WTC11 (cell line): ENCODE data around the gene FGD3. TPM values are rescaled to one million over a fixed set of nuclear protein-coding genes. Genes with fewer than 3 reads are reported as not detected.

Experiments used
- ATAC-seq: fragments of 200-7000 bp; cut with Tn5 transposase; 2 replicates; pipeline ENCODE4 v1.10.0; 2021; ENCODE audit warnings: mild to moderate bottlenecking, moderate library complexity
- CTCF ChIA-PET: fragments of 300-600 bp; sonication (Branson Sonifier 250); formaldehyde crosslinking; loops from one replicate; lab custom pipeline; 2021; ENCODE audit warnings: antibody characterized with exemption; lab: Charles Lee
- POLR2A ChIA-PET: fragments of 350-600 bp; sonication (Branson Sonifier 250); formaldehyde crosslinking; loops from one replicate; lab custom pipeline; 2021; ENCODE audit warnings: antibody characterized with exemption; lab: Charles Lee
- DNase-seq: peaks from one replicate; pipeline ENCODE4 v3.0.0; 2021; ENCODE audit warnings: low spot score
- H3K27ac Mint-ChIP-seq: 2 replicates; pipeline ENCODE4 v1.8.0; 2021; ENCODE audit warnings: mixed read lengths
- H3K27me3 Mint-ChIP-seq: 2 replicates; pipeline ENCODE4 v1.8.0; 2021; ENCODE audit warnings: low read depth, mild to moderate bottlenecking, moderate library complexity, mixed read lengths
- H3K36me3 Mint-ChIP-seq: 2 replicates; pipeline ENCODE4 v1.8.0; 2021; ENCODE audit warnings: mixed read lengths
- H3K4me1 Mint-ChIP-seq: 2 replicates; pipeline ENCODE4 v1.8.0; 2022; ENCODE audit warnings: mixed read lengths
- H3K4me3 Mint-ChIP-seq: 2 replicates; pipeline ENCODE4 v1.8.0; 2021; ENCODE audit warnings: mild to moderate bottlenecking, moderate library complexity, mixed read lengths
- H3K9me3 Mint-ChIP-seq: 2 replicates; pipeline ENCODE4 v1.8.0; 2021; ENCODE audit warnings: mixed read lengths
- ATF1 ChIP-seq: sonication (generic); formaldehyde crosslinking; IDR thresholded peaks from 2 replicates; pipeline ENCODE4 v1.8.1; 2023; ENCODE audit warnings: mild to moderate bottlenecking, moderate library complexity, missing genetic modification reagents
- CBFB ChIP-seq: sonication (generic); formaldehyde crosslinking; IDR thresholded peaks from 2 replicates; pipeline ENCODE4 v1.8.1; 2022; ENCODE audit warnings: mild to moderate bottlenecking, low read depth, missing genetic modification reagents
- E2F5 ChIP-seq: sonication (generic); formaldehyde crosslinking; IDR thresholded peaks from 2 replicates; pipeline ENCODE4 v1.8.1; 2022; ENCODE audit warnings: mild to moderate bottlenecking, moderate library complexity, missing genetic modification reagents
- ESRRA ChIP-seq: sonication (generic); formaldehyde crosslinking; IDR thresholded peaks from 2 replicates; pipeline ENCODE4 v1.8.1; 2022; ENCODE audit warnings: mild to moderate bottlenecking, missing genetic modification reagents, borderline replicate concordance
- FOXJ3 ChIP-seq: sonication (generic); formaldehyde crosslinking; IDR thresholded peaks from 2 replicates; pipeline ENCODE4 v1.9.0; 2021; ENCODE audit warnings: missing genetic modification reagents, mild to moderate bottlenecking, borderline replicate concordance
- GRHL2 ChIP-seq: fragments of 250-450 bp; sonication (Bioruptor Pico); IDR thresholded peaks from 2 replicates; pipeline ENCODE4 v1.8.0; 2022; ENCODE audit warnings: mild to moderate bottlenecking, moderate library complexity; ENCODE audit not compliant: insufficient replicate concordance, severe bottlenecking
- JUN ChIP-seq: sonication (generic); formaldehyde crosslinking; IDR thresholded peaks from 2 replicates; pipeline ENCODE4 v1.8.0; 2023; ENCODE audit warnings: mild to moderate bottlenecking, missing genetic modification reagents
- NR1H2 ChIP-seq: sonication (generic); formaldehyde crosslinking; IDR thresholded peaks from 2 replicates; pipeline ENCODE4 v1.9.0; 2021; ENCODE audit warnings: mild to moderate bottlenecking, moderate library complexity, missing genetic modification reagents
- NR3C1 ChIP-seq: sonication (generic); formaldehyde crosslinking; conservative IDR thresholded peaks from 2 replicates; pipeline ENCODE4 v1.8.1; 2023; ENCODE audit warnings: low read depth, mild to moderate bottlenecking, missing genetic modification reagents
- PRRX2 ChIP-seq: fragments of 250-450 bp; sonication (Bioruptor Pico); IDR thresholded peaks from 2 replicates; pipeline ENCODE4 v1.8.0; 2021; ENCODE audit warnings: mild to moderate bottlenecking
- SMAD3 ChIP-seq: sonication (generic); formaldehyde crosslinking; IDR thresholded peaks from 2 replicates; pipeline ENCODE4 v1.8.0; 2022; ENCODE audit warnings: missing genetic modification reagents, mild to moderate bottlenecking, borderline replicate concordance
- SP1 ChIP-seq: sonication (generic); formaldehyde crosslinking; conservative IDR thresholded peaks from 2 replicates; pipeline ENCODE4 v1.8.1; 2022; ENCODE audit warnings: missing genetic modification reagents
- USF2 ChIP-seq: sonication (generic); formaldehyde crosslinking; IDR thresholded peaks from 2 replicates; pipeline ENCODE4 v1.8.1; 2023; ENCODE audit warnings: mild to moderate bottlenecking, missing genetic modification reagents, moderate library complexity
- ZNF121 ChIP-seq: sonication (generic); formaldehyde crosslinking; IDR thresholded peaks from 2 replicates; pipeline ENCODE4 v1.8.0; 2023; ENCODE audit warnings: missing genetic modification reagents
- ZNF281 ChIP-seq: sonication (generic); formaldehyde crosslinking; IDR thresholded peaks from 2 replicates; pipeline ENCODE4 v1.8.0; 2023; ENCODE audit warnings: mild to moderate bottlenecking, missing genetic modification reagents
- ZNF512 ChIP-seq: sonication (generic); formaldehyde crosslinking; IDR thresholded peaks from 2 replicates; pipeline ENCODE4 v1.8.1; 2022; ENCODE audit warnings: missing genetic modification reagents, borderline replicate concordance
- ZNF532 ChIP-seq: fragments of 250-450 bp; sonication (Bioruptor Pico); IDR thresholded peaks from 2 replicates; pipeline ENCODE4 v1.9.0; 2021; ENCODE audit warnings: mild to moderate bottlenecking, borderline replicate concordance
- ZNF671 ChIP-seq: fragments of 250-450 bp; sonication (Bioruptor Pico); IDR thresholded peaks from 2 replicates; pipeline ENCODE4 v1.8.0; 2021; ENCODE audit warnings: mild to moderate bottlenecking
- total RNA-seq: library from RNA; stranded (reverse); gene quantifications from 3 replicates; pipeline ENCODE4 v1.2.3, GENCODE V29; 2021
- TF ChIP-seq, protein P1 (sequence below): sonication (generic); formaldehyde crosslinking; conservative IDR thresholded peaks from 2 replicates; pipeline ENCODE4 v1.8.1; 2022; ENCODE audit warnings: mild to moderate bottlenecking, missing genetic modification reagents
- TF ChIP-seq, protein P2 (sequence below): sonication (generic); formaldehyde crosslinking; conservative IDR thresholded peaks from 2 replicates; pipeline ENCODE4 v1.8.1; 2023; ENCODE audit warnings: mild to moderate bottlenecking, low read depth, missing genetic modification reagents, moderate library complexity

Gene FGD3
- total RNA-seq, 1 experiment from 2014 or later = 1.9 TPM

GRCh38 chr9:93077367-93077766, 130.0 kb downstream of the FGD3 start (continued):
- TF ChIP-seq E2F5 (CRISPR knock-in tag) (no peak), JUN (CRISPR knock-in tag) (no peak), ZNF512 (CRISPR knock-in tag) (no peak)
- TF ChIP-seq, protein P1, sequence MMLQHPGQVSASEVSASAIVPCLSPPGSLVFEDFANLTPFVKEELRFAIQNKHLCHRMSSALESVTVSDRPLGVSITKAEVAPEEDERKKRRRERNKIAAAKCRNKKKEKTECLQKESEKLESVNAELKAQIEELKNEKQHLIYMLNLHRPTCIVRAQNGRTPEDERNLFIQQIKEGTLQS = no peak

DNA sequence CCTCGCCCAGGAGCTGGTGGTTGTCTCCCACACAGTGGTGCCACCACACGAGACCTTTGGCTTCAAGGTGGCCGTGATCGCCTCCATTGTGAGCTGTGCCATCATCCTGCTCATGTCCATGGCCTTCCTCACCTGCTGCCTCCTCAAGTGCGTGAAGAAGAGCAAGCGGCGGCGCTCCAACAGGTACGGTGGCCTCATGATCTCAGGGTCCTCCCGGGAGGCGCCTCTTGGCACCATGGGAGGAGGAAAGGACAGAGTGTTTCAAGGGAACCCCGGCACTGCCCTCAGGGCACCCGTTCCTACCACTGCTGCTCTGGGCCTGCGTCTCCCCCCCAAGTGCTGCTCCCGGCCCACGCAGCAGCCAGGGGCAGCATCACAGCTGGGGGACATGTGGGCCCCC, 130.5 kb downstream of the FGD3 start:
- no peaks in the 10 kb centered on the region for H3K27me3 Mint-ChIP-seq
- H3K9me3 Mint-ChIP-seq = no peaks in the 10 kb centered on the region
- no peak overlapping the region for H3K27ac Mint-ChIP-seq
- H3K4me3 Mint-ChIP-seq = no peak overlapping the region
- no peak for DNase-seq
- CTCF ChIA-PET = no interaction called here
- no peak for ATAC-seq
- TF ChIP-seq ZNF121 (CRISPR knock-in tag) = no peak
- no peak for TF ChIP-seq SMAD3 (CRISPR knock-in tag)
- TF ChIP-seq ZNF671 (CRISPR knock-in tag) = no peak
- TF ChIP-seq ZNF281 = no peak
- TF ChIP-seq, protein P2, sequence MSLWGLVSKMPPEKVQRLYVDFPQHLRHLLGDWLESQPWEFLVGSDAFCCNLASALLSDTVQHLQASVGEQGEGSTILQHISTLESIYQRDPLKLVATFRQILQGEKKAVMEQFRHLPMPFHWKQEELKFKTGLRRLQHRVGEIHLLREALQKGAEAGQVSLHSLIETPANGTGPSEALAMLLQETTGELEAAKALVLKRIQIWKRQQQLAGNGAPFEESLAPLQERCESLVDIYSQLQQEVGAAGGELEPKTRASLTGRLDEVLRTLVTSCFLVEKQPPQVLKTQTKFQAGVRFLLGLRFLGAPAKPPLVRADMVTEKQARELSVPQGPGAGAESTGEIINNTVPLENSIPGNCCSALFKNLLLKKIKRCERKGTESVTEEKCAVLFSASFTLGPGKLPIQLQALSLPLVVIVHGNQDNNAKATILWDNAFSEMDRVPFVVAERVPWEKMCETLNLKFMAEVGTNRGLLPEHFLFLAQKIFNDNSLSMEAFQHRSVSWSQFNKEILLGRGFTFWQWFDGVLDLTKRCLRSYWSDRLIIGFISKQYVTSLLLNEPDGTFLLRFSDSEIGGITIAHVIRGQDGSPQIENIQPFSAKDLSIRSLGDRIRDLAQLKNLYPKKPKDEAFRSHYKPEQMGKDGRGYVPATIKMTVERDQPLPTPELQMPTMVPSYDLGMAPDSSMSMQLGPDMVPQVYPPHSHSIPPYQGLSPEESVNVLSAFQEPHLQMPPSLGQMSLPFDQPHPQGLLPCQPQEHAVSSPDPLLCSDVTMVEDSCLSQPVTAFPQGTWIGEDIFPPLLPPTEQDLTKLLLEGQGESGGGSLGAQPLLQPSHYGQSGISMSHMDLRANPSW (CRISPR knock-in tag) = no peak
- no peak for TF ChIP-seq PRRX2
- TF ChIP-seq FOXJ3 (CRISPR knock-in tag) = no peak
- TF ChIP-seq NR1H2 (CRISPR knock-in tag) = no peak
- TF ChIP-seq ZNF532 (CRISPR knock-in tag) = no peak
- no peak for TF ChIP-seq CBFB (CRISPR knock-in tag)
- no peak for TF ChIP-seq GRHL2 (CRISPR knock-in tag)
- TF ChIP-seq NR3C1 (CRISPR knock-in tag) = no peak
- TF ChIP-seq SP1 = no peak
- TF ChIP-seq ESRRA = no peak
- TF ChIP-seq USF2 (CRISPR knock-in tag) = no peak
- no peak for TF ChIP-seq ATF1 (CRISPR knock-in tag)
- POLR2A ChIA-PET = no interaction called here
- H3K4me1 Mint-ChIP-seq = 0 out of 2 replicates have a peak, but pooled peaks cover 2% of the 10 kb centered on the region
- no peaks in the 10 kb centered on the region for H3K36me3 Mint-ChIP-seq
